Myocyte (in vitro differentiated cells): ENCODE results near the gene PRAMEF12. TPM values are rescaled to one million over a fixed set of nuclear protein-coding genes. Genes with fewer than 3 reads are reported as not detected.

Source experiments
- total RNA-seq: library from RNA; depleted of rRNA; stranded (reverse); fragments of >200 nt; gene quantifications from 2 replicates; pipeline ENCODE4 v1.2.3, GENCODE V29; 2014

Gene PRAMEF12
- total RNA-seq, 1 donor from 2014 or later: not detected

Other genes with a start within 250 kb of the PRAMEF12 start
- gene DHRS3, start 155.5 kb upstream of the PRAMEF12 start, total RNA-seq: 0.21 TPM in 1 of 2 replicates, not detected in the other
- not detected in 2 replicates for gene AADACL4, start 129.7 kb upstream of the PRAMEF12 start, total RNA-seq
- gene AADACL3, start 57.6 kb upstream of the PRAMEF12 start, total RNA-seq: not detected in 2 replicates
- gene CFAP107, start 27.5 kb upstream of the PRAMEF12 start, total RNA-seq: not detected in 2 replicates
- not detected in 2 replicates for gene PRAMEF1, start 17.7 kb downstream of the PRAMEF12 start, total RNA-seq
- not detected in 2 replicates for gene PRAMEF11, start 57.7 kb downstream of the PRAMEF12 start, total RNA-seq
- gene HNRNPCL1, start 75.0 kb downstream of the PRAMEF12 start, total RNA-seq: not detected in 2 replicates
- not detected in 2 replicates for gene PRAMEF2, start 83.3 kb downstream of the PRAMEF12 start, total RNA-seq
- not detected in 2 replicates for gene PRAMEF4, start 112.5 kb downstream of the PRAMEF12 start, total RNA-seq
- not detected in 2 replicates for gene PRAMEF10, start 124.5 kb downstream of the PRAMEF12 start, total RNA-seq
- not detected in 2 replicates for gene PRAMEF7, start 142.9 kb downstream of the PRAMEF12 start, total RNA-seq
- gene PRAMEF6, start 173.8 kb downstream of the PRAMEF12 start, total RNA-seq: not detected in 2 replicates